HepG2 (cell line): ENCODE results near the gene ATP11A. TPM values are rescaled to one million over a fixed set of nuclear protein-coding genes. Genes with fewer than 3 reads are reported as not detected.
A peak's percentile ranks its signal among the peaks of the same experiment; 100 is the strongest.

ENCODE experiments used
- ATAC-seq: fragments of 200-7000 bp; cut with Tn5 transposase; 3 replicates; pipeline ENCODE4 v1.9.1; 2020; ENCODE audit warnings: mild to moderate bottlenecking, moderate library complexity
- BruUV-seq: library from RNA; stranded (reverse); fragments of 400-500 nt; replicated peaks from 2 replicates; lab custom pipeline; 2021; lab: Mats Ljungman, UMichigan
- CTCF ChIA-PET: fragments of 300-600 bp; formaldehyde crosslinking; extraction: SDS; loops from one replicate; lab custom pipeline; 2021; ENCODE audit warnings: low total read pairs, inconsistent platforms, low intra/inter-chr PET ratio; lab: Yijun Ruan, JAX
- POLR2A ChIA-PET: fragments of 350-600 bp; sonication (Branson Sonifier 250); formaldehyde crosslinking; loops from one replicate; lab custom pipeline; 2020; ENCODE audit warnings: antibody characterized with exemption, inconsistent platforms; lab: Yijun Ruan, JAX
- DNase-seq: peaks from one replicate; pipeline ENCODE4 v3.0.0-alpha.2; 2015; ENCODE audit warnings: low spot score
- FAIRE-seq: peaks from 3 replicates; lab custom pipeline; 2011; peaks lifted over from hg19 to GRCh38; lab: Jason Lieb, UNC
- H2AFZ ChIP-seq: one replicate; pipeline ENCODE4 v1.6.1; 2011; ENCODE audit warnings: low read length, inconsistent platforms
- H3K27ac ChIP-seq: fragments of 300-600 bp; 3 replicates; pipeline ENCODE4 v1.8.0; 2011; ENCODE audit warnings: mixed run types, mild to moderate bottlenecking, mixed read lengths, low read length, inconsistent platforms; ENCODE audit not compliant: insufficient read depth; ENCODE audit errors: extremely low read length
- H3K27me3 ChIP-seq, 2 experiments: fragments of 200-600 bp in 1 of 2; 2 replicates in 1 of 2; 3 replicates in 1 of 2; pipeline versions ENCODE4 v1.6.0 to v1.8.0; 2011; ENCODE audit warnings: low read length in 2 of 2, mild to moderate bottlenecking in 2 of 2, moderate library complexity in 2 of 2, inconsistent platforms in 1 of 2; ENCODE audit not compliant: insufficient read depth in 2 of 2, control insufficient read depth in 1 of 2
- H3K36me3 ChIP-seq, 2 experiments: fragments of 200-600 bp in 1 of 2; replicated peaks in 1 of 2; 2 replicates in 1 of 2; 3 replicates in 1 of 2; pipeline versions ENCODE4 v1.5.1 to v1.8.0; 2011; ENCODE audit warnings: low read length in 2 of 2, inconsistent platforms in 1 of 2; ENCODE audit not compliant: insufficient read depth in 2 of 2, control insufficient read depth in 1 of 2
- H3K4me1 ChIP-seq: 2 replicates; pipeline ENCODE4 v1.5.1; 2012; ENCODE audit warnings: low read length, inconsistent platforms; ENCODE audit not compliant: insufficient read depth
- H3K4me2 ChIP-seq: 2 replicates; pipeline ENCODE4 v1.6.0; 2011; ENCODE audit warnings: low read depth, low read length, inconsistent platforms
- H3K4me3 ChIP-seq, 3 experiments: fragments of 200-600 bp in 1 of 3; sonication (generic), shearing (Covaris generic) in 1 of 3; replicated peaks in 1 of 3; 2 replicates each; pipeline ENCODE4 v1.5.1; 2011 to 2016; ENCODE audit warnings: low read length in 3 of 3, inconsistent platforms in 2 of 3, low read depth in 2 of 3, mild to moderate bottlenecking in 2 of 3, control low read depth in 1 of 3, mixed read lengths in 1 of 3; ENCODE audit not compliant: insufficient read depth in 1 of 3
- H3K79me2 ChIP-seq: one replicate; pipeline ENCODE4 v1.6.1; 2011; ENCODE audit warnings: low read length, inconsistent platforms; ENCODE audit not compliant: insufficient read depth
- H3K9ac ChIP-seq: 2 replicates; pipeline ENCODE4 v1.6.0; 2011; ENCODE audit warnings: mild to moderate bottlenecking, low read depth, low read length, inconsistent platforms; ENCODE audit not compliant: insufficient read depth
- H3K9me3 ChIP-seq: 2 replicates; pipeline ENCODE4 v1.5.1; 2012; ENCODE audit warnings: mild to moderate bottlenecking, low read length
- H4K20me1 ChIP-seq: 2 replicates; pipeline ENCODE4 v1.6.0; 2011; ENCODE audit warnings: inconsistent platforms, mild to moderate bottlenecking, low read length, moderate library complexity; ENCODE audit not compliant: insufficient read depth
- CHCHD3 ChIP-seq: sonication (generic); formaldehyde crosslinking; IDR thresholded peaks from 2 replicates; pipeline ENCODE4 v1.8.0; 2022; ENCODE audit warnings: mild to moderate bottlenecking, missing genetic modification reagents, moderate library complexity
- CREBL2 ChIP-seq: sonication (generic); formaldehyde crosslinking; IDR thresholded peaks from 2 replicates; pipeline ENCODE4 v1.8.1; 2023; ENCODE audit warnings: missing genetic modification reagents, mild to moderate bottlenecking, borderline replicate concordance
- ELF3 ChIP-seq: IDR thresholded peaks from 2 replicates; pipeline ENCODE4 v1.6.1; 2016; ENCODE audit warnings: missing genetic modification reagents, missing compliant biosample characterization
- KAT7 ChIP-seq: IDR thresholded peaks from 2 replicates; pipeline ENCODE4 v1.6.1; 2018; ENCODE audit warnings: borderline replicate concordance, missing compliant biosample characterization
- MAX ChIP-seq: IDR thresholded peaks from 2 replicates; pipeline ENCODE4 v1.6.1; 2012; ENCODE audit warnings: inconsistent platforms
- MED1 ChIP-seq: sonication (generic); formaldehyde crosslinking; IDR thresholded peaks from 2 replicates; pipeline ENCODE4 v1.4.0; 2020; ENCODE audit warnings: missing genetic modification reagents
- STAG1 ChIP-seq: sonication (generic); formaldehyde crosslinking; IDR thresholded peaks from 2 replicates; pipeline ENCODE4 v1.4.0; 2020; ENCODE audit warnings: missing genetic modification reagents
- ZBTB7B ChIP-seq: sonication (generic); formaldehyde crosslinking; IDR thresholded peaks from 2 replicates; pipeline ENCODE4 v1.4.0; 2020; ENCODE audit warnings: missing genetic modification reagents
- ZNF414 ChIP-seq: sonication (generic); formaldehyde crosslinking; IDR thresholded peaks from 2 replicates; pipeline ENCODE4 v1.5.0; 2020; ENCODE audit warnings: missing genetic modification reagents
- ZNF816 ChIP-seq: sonication (generic); formaldehyde crosslinking; IDR thresholded peaks from 2 replicates; pipeline ENCODE4 v1.8.0; 2022; ENCODE audit warnings: missing genetic modification reagents, mild to moderate bottlenecking, borderline replicate concordance
- ZNF883 ChIP-seq: sonication (generic); formaldehyde crosslinking; IDR thresholded peaks from 2 replicates; pipeline ENCODE4 v1.5.1; 2020; ENCODE audit warnings: mild to moderate bottlenecking, missing genetic modification reagents; ENCODE audit errors: not compliant biosample characterization
- ZXDC ChIP-seq: sonication (generic); formaldehyde crosslinking; IDR thresholded peaks from 2 replicates; pipeline ENCODE4 v1.5.0; 2020; ENCODE audit warnings: mild to moderate bottlenecking, missing genetic modification reagents
- WGBS: methylation state at CpG from one replicate; pipeline ENCODE4 v1.1.6; 2017; ENCODE audit warnings: low lambda C conversion rate; 5-methylcytosine and 5-hydroxymethylcytosine counted together
- in situ Hi-C: cut with HindIII; loops from 2 replicates; pipeline ENCODE4 v1.10.0; 2017; ENCODE audit warnings: low pct_unique_long_range_greater_than_20kb; ENCODE audit not compliant: extremely low pct_ligation_motif_present
- intact Hi-C: fragments of 100-400 bp; cut with micrococcal nuclease; formaldehyde crosslinking; loops from one replicate; pipeline ENCODE4 v1.10.0; 2022; ENCODE audit not compliant: unreplicated experiment
- polyA plus RNA-seq, 8 experiments: library from polyadenylated mRNA; depleted of rRNA in 3 of 8; stranded (reverse) in 7 of 8; unstranded in 1 of 8; fragments of >200 nt; fragmentation: Illumina TruSeq in 4 of 8; extraction: Trizol in 4 of 8; gene quantifications; 2 replicates each; pipeline versions ENCODE4 v1.2.1 to v1.2.3, GENCODE V29; 2011 to 2016; ENCODE audit warnings: low read depth in 4 of 8, missing spikeins in 1 of 8, mixed read lengths in 1 of 8; ENCODE audit not compliant: insufficient read depth in 1 of 8
- total RNA-seq, 5 experiments: library from RNA; depleted of rRNA; stranded (reverse); fragments of >200 nt; fragmentation: Illumina TruSeq; extraction: Trizol; gene quantifications; 2 replicates each; pipeline ENCODE4 v1.2.3, GENCODE V29; 2016; ENCODE audit warnings: low read depth in 1 of 5

Gene ATP11A
- total and polyA plus RNA-seq, 2 of the 13 experiments (the other 11 are each of a cell fraction or from before 2014, with no cell fraction given) = 18.4 to 20.1 TPM

- no peak for TF ChIP-seq ZNF414 (CRISPR knock-in tag)
- TF ChIP-seq ZXDC (CRISPR knock-in tag) = 0 out of 2 replicates have a peak, but pooled peaks have one; percentile 22
- no peak for TF ChIP-seq ZNF816
- TF ChIP-seq STAG1 (CRISPR knock-in tag) = no peak
- no peak for TF ChIP-seq ZNF883 (CRISPR knock-in tag)
- TF ChIP-seq ZBTB7B (CRISPR knock-in tag) = no peak
- no peak for TF ChIP-seq KAT7 (CRISPR knock-in tag)
- no peak for TF ChIP-seq ELF3 (CRISPR knock-in tag)
Observed at GRCh38 chr13:112690283-112690929, 568 bp downstream of the ATP11A start (continued).

GRCh38 chr13:112692104-112692503, 2.3 kb downstream of the ATP11A start:
- Histone ChIP-seq H3K4me2 (peak overlapping the region; percentile 96), H3K79me2 (peaks cover 71% of the 10 kb centered on the region), H3K9me3 (no peaks in the 10 kb centered on the region), H3K36me3 (peaks cover 9 to 30% of the 10 kb centered on the region in 2 experiments), H3K4me1 (peaks cover 59% of the 10 kb centered on the region), H3K27me3 (no peaks in the 10 kb centered on the region; a peak in 1 of 5 replicates), H2AFZ (no peak overlapping the region), H4K20me1 (peaks cover 46% of the 10 kb centered on the region), H3K9ac (peak overlapping the region; percentile 92), H3K4me3 (peak overlapping the region; percentile 88 to 96 (median 90)), H3K27ac (peak overlapping the region; percentile 83)
- intact Hi-C loops = loop anchor here (5.0 kb wide), 1 partner anchor 455 kb away; no protein-coding TSS in a partner anchor
- POLR2A ChIA-PET = no interaction called here
- FAIRE-seq (no peak), DNase-seq (no peak), ATAC-seq (no peak)
- WGBS = 11% methylated on average over 11 of the region's 11 CpGs
- TSS peak; percentile 41 for BruUV-seq
- TF ChIP-seq CHCHD3 (CRISPR knock-in tag) (no peak), MED1 (CRISPR knock-in tag) (0 out of 2 replicates have a peak, but pooled peaks have one; percentile 13), MAX (no peak), CREBL2 (CRISPR knock-in tag) (no peak)
- CTCF ChIA-PET = no interaction called here
- in situ Hi-C loops = no loop called here
